ENCODE measurements around the gene PHF12. TPM values are rescaled to one million over a fixed set of nuclear protein-coding genes. Genes with fewer than 3 reads are reported as not detected.

Gene PHF12
- total and polyA plus RNA-seq, 2 of the 8 experiments (the other 6 are each of a cell fraction or from before 2014, with no cell fraction given): 38.8 to 65.7 TPM

GRCh38 chr17:28977659-28978355, 26.5 kb upstream of the PHF12 start:
- H4K20me1 ChIP-seq (replicated peaks in 1 of 2; ENCODE audit: control insufficient read depth in 1 of 2, insufficient read depth in 2 of 2, low read length in 2 of 2): no peaks in the 10 kb centered on the region
- H2BK12ac ChIP-seq (ENCODE audit: low read depth, low read length): peak overlapping the region; percentile 27; the same call in 1 of the 2 replicates
- WGBS, 2 experiments (ENCODE audit: extremely low coverage in 1 of 2, insufficient coverage in 1 of 2, insufficient read length in 1 of 2, insufficient replicate concordance in 2 of 2, low coverage in 1 of 2, low lambda C conversion rate in 2 of 2, missing lambda C conversion rate in 1 of 2): 82% methylated on average over 8 of the region's 8 CpGs; no CpG with 5 or more reads in 1 of the 2 experiments
- no peak overlapping the region for H2AFZ ChIP-seq (ENCODE audit: low read length)
- H3K79me2 ChIP-seq (ENCODE audit: control insufficient read depth in 1 of 2, insufficient read depth in 2 of 2, low read length in 2 of 2): no peaks in the 10 kb centered on the region
- TF ChIP-seq, protein P1, sequence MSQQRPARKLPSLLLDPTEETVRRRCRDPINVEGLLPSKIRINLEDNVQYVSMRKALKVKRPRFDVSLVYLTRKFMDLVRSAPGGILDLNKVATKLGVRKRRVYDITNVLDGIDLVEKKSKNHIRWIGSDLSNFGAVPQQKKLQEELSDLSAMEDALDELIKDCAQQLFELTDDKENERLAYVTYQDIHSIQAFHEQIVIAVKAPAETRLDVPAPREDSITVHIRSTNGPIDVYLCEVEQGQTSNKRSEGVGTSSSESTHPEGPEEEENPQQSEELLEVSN (IDR thresholded peaks at IDR 0.05): peak; percentile 37; the same call in 1 of the 2 replicates
- no peak for TF ChIP-seq TAF7 (optimal IDR thresholded peaks at IDR 0.05; ENCODE audit: borderline replicate concordance, low read depth, low read length)
- no peaks in the 10 kb centered on the region; a peak in 1 of 8 replicates for H3K36me3 ChIP-seq (ENCODE audit: control insufficient read depth in 2 of 4, insufficient read depth in 4 of 4, low read length in 3 of 4)
- H3K4me2 ChIP-seq (ENCODE audit: insufficient read depth in 1 of 2, low read depth in 2 of 2, low read length in 2 of 2): no peak overlapping the region
- no peak overlapping the region for H4K91ac ChIP-seq (replicated peaks; ENCODE audit: insufficient read length, low read length)
- H3K9me3 ChIP-seq (ENCODE audit: insufficient read depth in 2 of 2, low read depth in 1 of 2, low read length in 1 of 2): no peaks in the 10 kb centered on the region
- H3K14ac ChIP-seq (ENCODE audit: insufficient read length): no peak overlapping the region
- H3K4me3 ChIP-seq (ENCODE audit: extremely low read depth in 1 of 4, insufficient read depth in 2 of 4, low read depth in 3 of 4, low read length in 4 of 4): no peak overlapping the region
- H4K8ac ChIP-seq (ENCODE audit: extremely low read depth, insufficient read depth, low read length): no peak overlapping the region; the same call in 1 of the 2 replicates
- H3K18ac ChIP-seq (ENCODE audit: extremely low read depth, low read length): no peak overlapping the region; the same call in 1 of the 2 replicates
- DNase-seq (ENCODE audit: low read depth in 1 of 2, low spot score in 2 of 2) (no peak), FAIRE-seq (no peak)
- H3K9ac ChIP-seq (replicated peaks in 1 of 4; ENCODE audit: extremely low read depth in 1 of 4, low read depth in 3 of 4, low read length in 3 of 4): no peak overlapping the region
- CTCF ChIA-PET (ENCODE audit: partially characterized antibody): interaction anchor here (0.7 to 1.6 kb wide), 4 partner anchors 10 to 138 kb away, joined by 3 to 4 read pairs (median 4); no protein-coding TSS in a partner anchor
- POLR2A ChIA-PET (ENCODE audit: partially characterized antibody): interaction anchor here (0.8 to 4.7 kb wide), 3 partner anchors 9 to 77 kb away, joined by 3 to 20 read pairs (median 3); no protein-coding TSS in a partner anchor
- H2BK20ac ChIP-seq (ENCODE audit: low read length): no peak overlapping the region; the same call in 1 of the 2 replicates
- no peaks in the 10 kb centered on the region; the same call in 1 of the 2 replicates for H3K23me2 ChIP-seq (ENCODE audit: low read depth, low read length)
- no peaks in the 10 kb centered on the region for H3K79me1 ChIP-seq (ENCODE audit: low read depth, low read length)
- H3K27ac ChIP-seq (ENCODE audit: low read depth, low read length): no peak overlapping the region
- no peak overlapping the region for H3K56ac ChIP-seq (replicated peaks; ENCODE audit: insufficient read length, low read depth, low read length)
- H2AK5ac ChIP-seq (ENCODE audit: low read depth, low read length): no peak overlapping the region
- H4K5ac ChIP-seq (ENCODE audit: insufficient read length, low read depth, low read length): no peak overlapping the region
- H3K23ac ChIP-seq (ENCODE audit: insufficient read length): no peak overlapping the region
- no peak overlapping the region for H3K4ac ChIP-seq (replicated peaks; ENCODE audit: insufficient read length, low read depth, low read length)
- 0 out of 2 replicates have a peak overlapping the region, but pooled peaks have one; percentile 81 for H2BK15ac ChIP-seq (ENCODE audit: low read length)
- no peak overlapping the region for H2BK5ac ChIP-seq (ENCODE audit: low read depth, low read length)
- H3K4me1 ChIP-seq (replicated peaks in 1 of 4; ENCODE audit: control insufficient read depth in 3 of 4, insufficient read depth in 4 of 4, low read length in 3 of 4): no peaks in the 10 kb centered on the region; a peak in 1 of 7 replicates
- H3K27me3 ChIP-seq (replicated peaks in 1 of 4; ENCODE audit: control insufficient read depth in 3 of 4, extremely low read depth in 1 of 4, insufficient read depth in 3 of 4, low read length in 3 of 4): peaks cover 0 to 2% (median 0%) of the 10 kb centered on the region in 4 experiments; a peak in 2 of 7 replicates
- no peak overlapping the region for H2BK120ac ChIP-seq (replicated peaks; ENCODE audit: low read depth, low read length)
